GM19395 (cell line): ENCODE results near the gene EPB41L1.

Experiments used
- ATAC-seq: cut with Tn5 transposase; IDR thresholded peaks from one replicate; pipeline ENCODE4 v1.9.1; 2021; ENCODE audit warnings: mild to moderate bottlenecking, moderate library complexity; ENCODE audit not compliant: unreplicated experiment

Gene EPB41L1

GRCh38 chr20:36154700-36155628, at the start of gene EPB41L1:
Gene EPB41L1, plus strand, starts transcription at chr20:36154740. Its CDS starts 19,038 bp downstream, at chr20:36173778.
- no peak for ATAC-seq

GRCh38 chr20:36104856-36105255, 49.7 kb upstream of the EPB41L1 start:
- no peak for ATAC-seq

- no peak for ATAC-seq
Measured at GRCh38 chr20:36105711-36106226, 48.8 kb upstream of the EPB41L1 start.

- ATAC-seq = no peak
Measured at GRCh38 chr20:36106606-36107005, 47.9 kb upstream of the EPB41L1 start.

GRCh38 chr20:36107881-36108280, 46.7 kb upstream of the EPB41L1 start:
- ATAC-seq = no peak

GRCh38 chr20:36109251-36109947, 45.1 kb upstream of the EPB41L1 start:
- ATAC-seq = no peak

- no peak for ATAC-seq
Measured at GRCh38 chr20:36110994-36111393, 43.5 kb upstream of the EPB41L1 start.

- no peak for ATAC-seq
Measured at GRCh38 chr20:36112112-36112511, 42.4 kb upstream of the EPB41L1 start.

GRCh38 chr20:36113036-36113435, 41.5 kb upstream of the EPB41L1 start:
- no peak for ATAC-seq

- peak; percentile 66 for ATAC-seq
Measured at GRCh38 chr20:36113566-36114250, 40.8 kb upstream of the EPB41L1 start.

GRCh38 chr20:36114707-36115106, 39.8 kb upstream of the EPB41L1 start:
- ATAC-seq = no peak

- no peak for ATAC-seq
Measured at GRCh38 chr20:36115925-36116324, 38.6 kb upstream of the EPB41L1 start.

GRCh38 chr20:36116807-36117441, 37.6 kb upstream of the EPB41L1 start:
- ATAC-seq = no peak

GRCh38 chr20:36117638-36118037, 36.9 kb upstream of the EPB41L1 start:
- ATAC-seq = no peak

GRCh38 chr20:36118371-36118770, 36.2 kb upstream of the EPB41L1 start:
- no peak for ATAC-seq

GRCh38 chr20:36119537-36119936, 35.0 kb upstream of the EPB41L1 start:
- no peak for ATAC-seq

- ATAC-seq = no peak
Measured at GRCh38 chr20:36120241-36120640, 34.3 kb upstream of the EPB41L1 start.

GRCh38 chr20:36120991-36121390, 33.5 kb upstream of the EPB41L1 start:
- no peak for ATAC-seq

GRCh38 chr20:36121981-36122930, 32.3 kb upstream of the EPB41L1 start:
- ATAC-seq = no peak

- ATAC-seq = no peak
Measured at GRCh38 chr20:36122931-36123288, 31.6 kb upstream of the EPB41L1 start.
